ENCODE measurements around the gene ATP7A.
"Not testable (repeated sequence)": the region's sequence is repeated elsewhere in the genome, so short reads cannot be mapped to it uniquely, and the experiment has no call there.

The ATP7A gene

DNA sequence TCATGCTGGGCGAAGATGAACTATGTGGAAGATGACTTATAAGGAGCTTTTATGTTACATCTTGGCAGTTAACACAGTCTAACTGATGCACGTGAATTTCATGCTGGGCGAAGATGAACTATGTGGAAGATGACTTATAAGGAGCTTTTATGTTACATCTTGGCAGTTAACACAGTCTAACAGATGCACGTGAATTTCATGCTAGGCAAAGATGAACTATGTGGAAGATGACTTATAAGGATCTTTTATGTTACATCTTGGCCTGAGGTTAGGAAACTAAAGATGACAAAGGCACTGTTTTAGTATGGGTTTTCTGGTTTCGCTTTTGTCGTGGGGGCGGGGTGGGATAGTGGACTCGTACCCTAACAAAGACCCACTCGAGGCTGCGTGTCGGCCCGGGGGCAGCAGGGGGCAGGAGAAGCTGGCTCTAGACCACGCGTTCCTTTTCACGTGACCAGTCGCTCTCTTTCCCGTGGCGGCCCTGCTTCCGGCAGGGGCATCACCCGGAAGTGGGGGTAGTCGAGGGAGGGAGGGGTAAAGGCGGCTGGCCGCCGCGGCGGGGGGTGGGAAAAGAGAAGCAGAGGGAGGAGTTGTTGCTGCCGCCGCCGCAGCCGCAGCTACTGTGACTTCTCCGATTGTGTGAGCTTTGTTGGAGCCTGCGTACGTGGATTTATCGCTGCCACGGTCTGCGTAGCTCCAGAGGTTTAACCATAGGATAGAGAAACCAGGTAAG is at the start of gene ATP7A:
Gene ATP7A, plus strand, starts transcription at position 586 of the 733 bp plus-strand sequence. CDS start 60,949 bp downstream, outside the sequence.
- peak; percentile 94 for DNase-seq

DNA sequence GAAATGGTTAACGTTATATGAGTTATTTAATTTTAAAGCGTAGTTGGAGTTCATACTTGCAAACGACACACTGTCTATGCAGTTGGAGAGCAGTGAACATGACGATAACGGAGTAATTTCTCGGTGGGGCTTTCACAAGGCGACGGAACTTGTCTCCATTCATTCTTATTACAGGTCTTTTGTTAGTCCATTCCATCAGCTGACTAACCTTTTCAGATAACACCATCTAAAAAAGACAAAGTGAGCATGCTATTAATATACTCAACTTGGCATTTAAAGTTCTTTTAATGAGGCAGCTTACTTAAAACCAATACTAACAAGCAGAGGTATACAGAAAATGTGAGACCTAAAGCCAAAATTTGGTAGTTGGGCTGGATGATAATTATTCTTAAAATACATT is 35.1 kb upstream of the ATP7A start:
- no peak for DNase-seq

DNA sequence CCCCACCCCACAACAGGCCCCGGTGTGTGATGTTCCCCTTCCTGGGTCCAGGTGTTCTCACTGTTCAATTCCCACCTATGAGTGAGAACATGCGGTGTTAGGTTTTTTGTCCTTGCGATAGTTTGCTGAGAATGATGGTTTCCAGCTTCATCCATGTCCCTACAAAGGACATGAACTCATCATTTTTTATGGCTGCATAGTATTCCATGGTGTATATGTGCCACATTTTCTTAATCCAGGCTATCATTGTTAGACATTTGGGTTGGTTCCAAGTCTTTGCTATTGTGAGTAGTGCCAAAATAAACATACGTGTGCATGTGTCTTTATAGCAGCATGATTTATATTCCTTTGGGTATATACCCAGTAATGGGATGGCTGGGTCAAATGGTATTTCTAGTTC is 29.1 kb upstream of the ATP7A start:
- DNase-seq = not testable (repeated sequence)

DNA sequence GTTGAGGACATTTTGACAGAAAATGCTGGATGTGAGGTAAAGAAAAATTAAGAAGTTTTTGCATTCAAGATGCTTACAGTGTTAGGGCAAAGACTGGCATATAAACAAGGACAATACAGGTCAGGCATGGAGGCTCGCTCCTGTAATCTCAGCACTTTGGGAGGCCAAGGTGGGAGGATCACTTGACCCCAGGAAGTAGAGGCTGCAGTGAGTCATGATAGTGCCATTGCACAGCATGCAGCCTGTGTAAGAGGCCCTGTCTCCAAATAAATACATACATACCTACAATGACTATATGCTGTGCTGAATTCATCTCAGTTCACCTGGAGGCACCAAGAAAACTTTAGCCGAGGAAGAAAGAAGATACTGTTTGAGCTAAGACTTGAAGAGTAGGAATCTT is 17.6 kb upstream of the ATP7A start:
- no peak for DNase-seq

DNA sequence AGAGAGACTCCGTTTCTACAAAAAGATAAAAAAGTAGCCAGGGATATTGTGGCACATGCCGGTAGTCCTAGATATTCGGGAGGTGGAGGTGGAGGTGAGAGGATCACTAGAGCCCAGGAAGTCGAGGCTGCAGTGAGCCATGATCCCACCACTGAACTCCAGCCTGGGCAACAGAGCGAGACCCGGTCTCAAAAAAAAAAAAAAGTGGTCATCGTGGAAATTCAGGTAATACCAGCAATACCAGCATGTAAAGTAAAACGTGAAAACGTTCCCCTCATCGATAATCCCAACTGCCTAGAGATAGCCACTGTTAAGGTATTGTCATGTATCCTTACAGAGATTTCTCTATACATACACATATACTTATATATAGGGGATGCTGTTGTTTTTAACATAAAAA is 16.8 kb upstream of the ATP7A start:
- no peak for DNase-seq

DNA sequence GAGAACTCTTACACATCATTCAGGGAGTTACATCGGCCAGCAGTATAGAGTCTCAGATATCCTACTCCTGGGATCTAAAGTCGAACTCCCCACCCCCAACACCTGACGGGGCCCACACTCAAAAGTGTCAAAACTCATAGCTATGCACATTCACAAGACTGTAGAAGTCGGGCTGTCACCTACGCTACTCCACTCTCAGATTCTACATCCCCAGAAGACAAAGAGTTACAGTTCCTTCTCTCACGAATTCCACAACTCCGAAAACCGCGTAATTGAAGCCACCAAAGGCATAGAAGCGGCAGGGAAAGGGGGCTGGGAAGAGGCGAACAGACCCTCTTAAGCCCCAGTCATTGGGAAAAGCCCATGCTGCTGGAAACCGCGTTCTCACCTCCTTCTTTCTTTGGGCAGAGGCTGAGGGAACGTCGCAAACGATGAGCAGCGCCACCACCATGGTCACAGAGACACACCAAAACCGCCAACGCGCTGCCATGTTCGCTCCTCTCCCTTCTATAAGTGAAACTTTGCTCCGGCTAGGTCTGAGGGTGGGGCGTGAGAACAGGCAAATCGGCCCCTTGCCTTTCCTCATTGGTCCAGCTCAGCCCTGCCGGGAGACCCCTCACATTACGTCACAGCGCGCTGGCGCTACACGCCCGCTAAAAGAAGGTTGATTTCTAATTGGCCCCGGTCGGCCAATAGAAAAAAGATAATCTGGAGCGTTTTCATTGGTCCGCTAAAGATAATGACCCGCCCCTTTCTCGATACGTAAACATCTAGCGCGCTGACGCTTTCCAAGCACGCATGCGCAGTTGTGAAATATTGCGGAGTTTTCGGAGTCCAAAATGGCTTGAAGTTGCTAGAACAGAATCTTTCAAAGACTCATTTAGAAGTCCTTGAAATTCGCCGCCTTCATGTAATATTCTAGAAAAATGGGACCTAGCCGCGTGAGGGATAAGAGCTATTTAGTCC is 15.3 kb upstream of the ATP7A start, which contains the start of gene MAGT1:
Gene MAGT1, minus strand, starts transcription at position 515 of the 966 bp plus-strand sequence. Its CDS starts 25 bp downstream, at position 490.
- DNase-seq = peak; percentile 91

DNA sequence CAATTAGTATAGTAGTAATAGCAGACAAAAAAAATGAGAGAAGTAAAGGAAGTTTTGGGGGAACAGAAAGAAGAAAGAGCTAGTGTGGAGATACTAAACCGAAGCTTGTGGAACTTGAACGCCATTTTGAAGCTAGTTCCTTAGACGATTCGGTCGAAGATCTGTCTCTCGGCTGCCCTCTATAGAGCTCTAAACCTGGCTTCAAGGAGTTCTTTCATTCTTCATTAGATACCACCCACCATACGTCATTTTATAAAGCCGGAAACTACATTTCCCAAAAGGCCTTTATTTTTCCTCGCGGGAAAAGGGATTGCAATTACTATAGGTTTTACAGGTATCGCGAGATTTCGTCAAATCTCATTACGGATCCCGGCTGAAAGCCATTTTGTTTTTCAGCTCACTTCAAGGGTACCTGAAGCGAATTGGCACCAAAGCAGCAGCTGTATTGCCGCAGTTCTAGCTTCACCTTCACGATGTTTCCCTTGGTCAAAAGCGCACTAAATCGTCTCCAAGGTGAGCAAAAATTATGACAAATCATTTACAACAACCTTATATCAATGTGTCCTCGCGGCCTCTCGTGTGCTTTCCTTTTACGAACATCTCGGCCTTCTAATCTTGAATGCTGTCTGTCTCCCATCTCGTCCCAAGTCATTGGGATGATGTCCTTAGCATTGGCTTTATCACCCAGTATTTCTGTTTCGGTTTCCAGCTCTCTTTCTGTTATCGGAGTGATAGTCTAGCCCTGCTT is 11.2 kb upstream of the ATP7A start, which contains the start of gene COX7B:
Gene COX7B, plus strand, starts transcription at position 388 of the 748 bp plus-strand sequence. Its CDS starts 86 bp downstream, at position 474.
- peak; percentile 73 for DNase-seq

DNA sequence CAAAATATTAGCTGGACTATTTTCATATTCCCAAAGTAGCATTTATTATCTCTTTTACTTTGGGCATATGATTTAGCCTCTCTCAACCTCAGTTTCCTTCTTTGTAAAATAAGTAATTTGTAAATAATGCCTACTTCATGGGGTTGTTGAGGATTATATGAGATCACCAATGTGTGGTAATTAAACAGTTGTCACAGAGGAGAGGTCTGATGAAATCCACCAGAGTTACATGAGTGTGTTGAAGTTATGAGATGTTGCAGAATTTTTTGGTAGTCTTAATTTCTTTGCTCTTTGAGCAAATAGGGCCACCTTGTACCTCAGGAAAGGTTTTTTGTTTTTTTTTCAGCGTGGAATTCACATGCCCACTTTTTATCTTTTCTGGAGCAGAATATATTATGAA is 9.8 kb upstream of the ATP7A start:
- no peak for DNase-seq

DNA sequence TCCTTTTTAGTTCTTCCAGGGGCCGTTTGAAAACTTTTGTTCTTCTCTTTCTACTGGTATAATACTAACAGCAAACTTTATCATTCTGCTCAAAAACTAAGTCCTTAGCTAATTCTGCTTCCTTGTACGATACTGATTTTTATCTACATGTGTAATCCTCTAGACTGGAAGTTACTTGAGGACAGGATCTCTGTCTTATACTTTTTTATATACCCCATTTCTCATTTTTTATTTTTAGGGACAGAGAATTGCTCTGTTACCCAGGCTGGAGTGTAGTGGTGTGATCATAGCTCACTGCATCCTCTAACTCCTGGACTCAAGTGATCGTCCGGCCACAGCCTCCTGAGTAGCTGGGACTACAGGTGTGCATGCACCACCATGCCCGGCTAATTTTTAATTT is 9.0 kb upstream of the ATP7A start:
- DNase-seq = no peak

DNA sequence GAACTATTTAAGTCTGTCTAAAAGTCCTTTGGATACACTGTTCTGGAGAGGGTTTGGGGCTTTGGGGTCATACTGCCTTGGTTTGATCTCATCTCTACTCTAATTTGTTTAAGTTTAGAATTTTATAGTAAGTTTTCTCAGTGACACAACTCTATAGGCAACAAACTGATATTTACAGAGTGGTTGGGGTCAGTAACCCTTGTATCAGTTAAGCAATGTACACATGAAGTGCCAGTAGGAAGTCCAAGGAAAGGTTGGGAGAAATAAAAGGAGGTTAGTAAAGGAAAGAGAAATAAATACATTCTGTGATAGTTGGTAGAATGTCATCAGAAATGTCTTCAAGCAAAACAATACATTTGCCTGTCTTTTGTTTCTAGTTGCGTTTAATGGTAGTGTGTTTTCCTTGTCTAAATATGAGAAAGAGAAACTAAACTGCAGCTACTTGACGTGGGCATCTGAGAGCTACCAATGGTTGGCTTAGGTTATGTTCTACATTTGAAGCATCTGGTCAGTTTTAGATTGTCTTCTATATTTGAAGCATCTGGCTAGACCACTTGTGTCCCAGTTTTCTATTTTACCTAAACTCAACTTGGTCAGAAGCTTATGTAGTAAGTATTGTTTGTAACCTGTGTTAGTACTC is 6.9 kb downstream of the ATP7A start:
- no peak for DNase-seq

DNA sequence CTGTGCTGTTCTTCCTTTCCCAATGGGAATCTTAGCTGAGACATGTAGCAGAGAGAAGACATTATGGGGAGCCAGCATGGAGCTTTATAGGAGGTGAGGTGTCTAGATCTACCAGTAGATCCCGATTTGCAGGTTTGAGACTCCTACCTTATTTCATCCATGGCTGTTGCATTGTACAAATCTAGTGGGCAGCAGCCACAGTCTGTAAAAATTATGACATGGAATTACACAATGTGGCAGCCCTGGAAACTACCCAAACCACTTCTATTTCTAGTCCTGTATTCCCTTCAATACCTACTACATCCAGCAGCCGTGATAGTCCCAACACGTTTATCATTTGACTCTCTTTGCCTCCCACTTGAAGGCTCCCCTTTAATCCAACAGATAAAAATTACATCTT is 8.1 kb downstream of the ATP7A start:
- DNase-seq = no peak

DNA sequence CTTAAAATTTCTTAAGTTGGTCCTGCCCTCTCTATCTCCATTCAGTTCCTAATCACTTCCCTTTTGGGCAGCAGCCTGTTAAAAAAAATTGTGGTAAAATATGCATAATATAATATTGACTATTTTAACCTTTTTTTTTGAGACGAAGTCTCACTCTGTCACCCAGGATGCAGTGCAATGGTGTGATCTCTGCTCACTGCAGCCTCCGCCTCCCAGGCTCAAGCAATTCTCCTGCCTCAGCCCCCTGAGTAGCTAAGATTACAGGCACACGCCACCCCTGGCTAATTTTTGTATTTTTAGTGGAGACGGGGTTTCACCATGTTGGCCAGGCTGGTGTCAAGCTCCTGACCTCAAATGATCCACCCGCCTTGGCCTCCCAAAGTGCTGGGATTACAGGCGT is 8.9 kb downstream of the ATP7A start:
- not testable (repeated sequence) for DNase-seq

DNA sequence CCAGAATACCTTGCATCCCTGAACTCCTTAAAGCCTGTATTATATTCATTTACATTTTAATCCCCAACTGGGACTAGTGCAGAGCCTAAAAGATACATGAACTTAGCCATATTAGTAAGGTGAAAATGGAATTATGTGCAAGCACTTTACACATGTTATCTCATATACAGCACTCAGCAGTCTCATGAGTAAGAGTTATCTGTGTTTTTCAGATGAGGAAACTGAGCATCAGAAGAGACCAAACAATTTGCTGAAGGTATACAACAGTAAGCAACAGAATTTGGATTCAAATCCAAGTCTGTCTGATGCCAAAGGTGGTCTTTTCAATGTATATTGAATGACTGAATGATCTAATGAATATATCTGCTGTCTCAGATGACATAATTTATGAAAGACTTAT is 12.3 kb downstream of the ATP7A start:
- DNase-seq = no peak

DNA sequence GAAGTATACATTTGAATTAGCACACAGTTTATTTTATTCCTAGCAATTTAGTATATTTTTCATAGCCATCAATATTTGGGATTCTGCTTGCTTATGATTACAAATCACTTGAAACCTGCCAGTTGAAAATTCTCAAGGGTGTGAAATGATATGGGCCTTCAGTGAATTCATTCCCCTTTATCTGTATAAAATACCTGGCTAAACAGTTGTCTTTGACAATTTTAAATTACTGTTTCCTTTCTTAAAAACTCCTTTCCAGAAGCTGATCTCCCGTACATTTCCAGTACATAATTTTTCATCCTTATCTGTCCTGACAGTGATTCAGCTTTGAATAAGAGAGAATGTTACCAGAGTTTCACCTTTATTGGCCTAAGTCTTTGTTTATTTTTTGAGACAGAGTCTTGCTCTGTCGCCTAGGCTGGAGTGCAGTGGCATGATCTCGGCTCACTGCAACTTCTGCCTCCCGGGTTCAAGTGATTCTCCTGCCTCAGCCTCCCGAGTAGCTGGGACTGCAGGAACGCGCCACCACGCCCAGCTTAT is 13.9 kb downstream of the ATP7A start:
- DNase-seq = no peak

DNA sequence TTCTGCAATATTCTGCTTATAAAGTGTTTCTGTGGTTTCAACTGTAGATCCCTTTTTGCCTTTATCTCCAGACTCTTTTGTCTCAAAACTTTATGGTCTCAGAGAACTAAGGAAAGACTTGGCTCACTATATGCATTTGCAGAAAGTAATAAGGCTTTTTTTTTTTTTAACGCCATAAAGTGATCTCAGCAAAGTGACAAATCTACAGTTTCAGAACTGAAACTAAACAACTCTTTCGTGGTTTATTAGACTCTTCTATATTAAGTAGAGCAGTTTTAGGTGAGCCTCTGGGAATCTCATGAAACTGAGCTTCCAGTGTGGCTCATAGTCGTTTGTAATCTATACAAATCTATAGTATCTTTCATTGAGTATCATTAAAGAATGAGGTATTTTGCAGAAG is 15.3 kb downstream of the ATP7A start:
- no peak for DNase-seq

DNA sequence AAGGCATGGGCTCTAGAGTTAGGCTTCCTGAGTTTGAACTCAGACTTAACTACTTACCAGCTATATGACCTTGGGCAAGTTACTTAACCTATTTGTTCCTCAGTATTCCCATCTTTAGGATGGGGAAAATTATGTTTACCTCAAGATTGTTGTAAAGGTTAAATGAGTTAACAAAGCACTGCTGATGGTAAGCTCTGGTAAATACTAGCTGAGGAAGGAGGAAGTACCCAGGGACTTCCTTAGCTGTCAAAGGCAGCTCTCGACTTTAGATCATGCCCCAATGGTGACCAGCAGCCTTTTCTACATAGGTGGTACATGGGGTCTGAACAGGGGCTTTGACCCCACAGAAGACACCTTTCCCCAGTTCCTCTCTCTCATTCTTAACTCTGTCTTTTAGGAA is 20.1 kb downstream of the ATP7A start:
- DNase-seq = no peak

DNA sequence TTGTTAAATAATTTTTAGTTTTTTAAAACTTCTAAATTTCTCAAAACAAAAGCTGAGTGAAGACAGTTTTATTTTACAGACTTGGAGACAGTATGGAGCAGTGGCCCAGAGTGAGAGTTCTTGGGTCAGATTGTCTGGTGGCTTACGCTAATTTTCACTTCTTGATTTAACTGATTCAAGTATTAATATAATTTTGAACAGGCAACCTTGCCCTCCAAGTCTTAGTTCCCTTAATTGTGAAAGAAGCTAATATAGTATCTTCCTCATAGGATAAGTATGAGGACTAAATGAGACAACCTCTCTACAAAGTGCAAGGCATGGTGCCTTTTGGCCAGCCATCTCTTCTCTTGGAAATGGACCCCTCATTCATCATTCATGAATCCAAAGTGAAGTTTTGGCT is 25.4 kb downstream of the ATP7A start:
- DNase-seq = no peak

DNA sequence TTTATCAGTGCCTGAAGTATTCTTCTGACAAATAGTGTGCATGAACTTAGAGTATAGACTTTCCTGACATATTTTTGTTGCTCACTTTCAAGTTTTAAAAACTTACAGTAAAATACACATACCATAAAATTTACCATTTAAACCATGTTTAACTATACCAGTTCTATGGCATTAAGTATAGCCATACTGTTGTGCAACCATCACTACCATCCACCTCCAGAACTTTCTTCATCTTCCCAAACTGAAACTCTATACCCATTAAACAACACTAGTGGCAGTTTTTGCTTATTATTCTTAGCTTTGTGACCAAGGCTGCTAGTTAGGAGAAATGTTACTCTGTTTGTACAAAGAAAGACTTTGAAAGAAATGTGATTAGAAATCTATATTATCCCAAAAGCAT is 25.8 kb downstream of the ATP7A start:
- DNase-seq = no peak

DNA sequence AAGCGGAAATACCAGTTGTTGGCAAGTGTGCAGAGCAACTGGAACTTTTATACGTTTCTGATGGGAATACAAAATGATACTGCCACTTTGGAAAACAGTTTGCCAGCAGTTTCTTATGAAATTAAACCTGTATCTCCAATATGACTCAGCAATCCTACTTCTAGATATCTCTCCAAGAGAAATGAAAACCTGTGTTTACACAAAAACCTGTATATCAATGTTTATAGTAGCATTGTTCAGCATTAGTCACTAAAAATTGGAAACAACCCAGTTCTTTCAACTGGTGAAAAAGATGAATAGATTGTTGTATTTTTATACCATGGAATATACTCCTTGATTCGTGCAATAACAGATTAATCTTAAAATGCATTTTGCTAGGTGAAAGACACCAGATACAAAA is 26.8 kb downstream of the ATP7A start:
- no peak for DNase-seq

DNA sequence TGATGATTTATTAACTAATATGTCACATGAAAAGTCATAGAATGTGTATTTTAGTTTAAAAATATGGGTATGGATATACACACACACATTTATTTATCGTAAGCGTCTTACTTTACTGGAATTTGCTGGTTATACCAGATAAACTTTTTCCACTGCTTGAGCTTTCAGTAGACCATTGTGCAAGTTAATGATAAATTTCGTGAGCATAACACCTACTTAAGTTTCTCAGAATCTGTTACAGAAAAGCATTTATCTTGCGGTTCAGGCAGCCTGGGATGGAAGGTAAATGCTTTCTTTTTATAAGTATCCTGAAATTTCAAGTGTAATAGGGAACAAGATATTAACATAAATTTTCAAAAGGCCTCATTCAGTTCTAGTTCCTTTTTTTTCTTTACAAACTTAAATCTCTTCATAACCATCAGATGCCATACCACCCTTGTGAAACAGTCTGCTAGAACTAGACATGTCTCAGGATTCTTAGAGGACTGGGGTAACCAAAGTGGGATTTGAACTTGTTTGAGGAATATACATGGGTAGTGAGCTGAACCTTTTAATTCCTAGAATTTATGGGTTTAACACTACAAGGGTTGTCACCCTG is 27.7 kb downstream of the ATP7A start:
- no peak for DNase-seq

DNA sequence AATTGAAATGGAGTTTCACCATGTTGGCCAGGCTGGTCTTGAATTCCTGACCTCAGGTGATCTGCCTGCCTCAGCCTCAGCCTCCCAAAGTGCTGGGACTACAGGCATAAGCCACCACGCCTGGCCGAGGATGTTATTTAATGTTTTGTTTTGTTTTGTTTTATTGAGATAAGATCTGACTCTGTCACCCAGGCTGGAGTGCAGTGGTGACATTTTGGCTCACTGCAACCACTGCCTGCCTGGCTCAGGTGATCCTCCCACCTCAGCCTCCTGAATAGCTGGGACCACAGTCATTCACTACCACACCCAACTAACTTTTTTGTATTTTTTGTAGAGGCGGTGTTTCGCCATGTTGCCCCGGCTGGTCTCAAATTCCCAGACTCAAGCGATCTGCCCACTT is 34.5 kb downstream of the ATP7A start:
- DNase-seq = not testable (repeated sequence)

All from stimulated activated CD4-positive, alpha-beta T cell treated with anti-CD3 and anti-CD28 coated beads, Interleukin-4, amount 100 ng/mL, for 24 hours (primary cell).